ENCODE measurements around the gene S100A10.

The S100A10 gene

GRCh38 chr1:151988405-151988923 is 5.2 kb downstream of the S100A10 start:
- DNase-seq (ENCODE audit: low read depth) = no peak

- no peak for DNase-seq (ENCODE audit: low read depth)
These were observed 7.0 kb downstream of the S100A10 start for GRCh38 chr1:151986501-151987190.

- no peak for DNase-seq (ENCODE audit: low read depth)
These were observed 7.9 kb downstream of the S100A10 start for GRCh38 chr1:151985768-151986167.

- DNase-seq (ENCODE audit: low read depth) = no peak
These were observed 8.4 kb downstream of the S100A10 start for GRCh38 chr1:151985270-151985669.

GRCh38 chr1:151984313-151984956 is 9.2 kb downstream of the S100A10 start:
- no peak for DNase-seq (ENCODE audit: low read depth)

GRCh38 chr1:151982300-151983005 is 11.2 kb downstream of the S100A10 start:
- DNase-seq (ENCODE audit: low read depth) = no peak

GRCh38 chr1:151981178-151981525 is 12.5 kb downstream of the S100A10 start:
- DNase-seq (ENCODE audit: low read depth) = no peak

- DNase-seq (ENCODE audit: low read depth) = no peak
These were observed 13.1 kb downstream of the S100A10 start for GRCh38 chr1:151980287-151981177.

GRCh38 chr1:151978922-151979321 is 14.7 kb downstream of the S100A10 start:
- no peak for DNase-seq (ENCODE audit: low read depth)

GRCh38 chr1:151977662-151978230 is 15.9 kb downstream of the S100A10 start:
- DNase-seq (ENCODE audit: low read depth) = no peak

- no peak for DNase-seq (ENCODE audit: low read depth)
These were observed 16.8 kb downstream of the S100A10 start for GRCh38 chr1:151976858-151977257.

GRCh38 chr1:151976015-151976343 is 17.7 kb downstream of the S100A10 start:
- no peak for DNase-seq (ENCODE audit: low read depth)

GRCh38 chr1:151975311-151976014 is 18.2 kb downstream of the S100A10 start:
- DNase-seq (ENCODE audit: low read depth) = no peak

- DNase-seq (ENCODE audit: low read depth) = no peak
These were observed 21.0 kb downstream of the S100A10 start for GRCh38 chr1:151972542-151973248.

- DNase-seq (ENCODE audit: low read depth) = no peak
These were observed 23.0 kb downstream of the S100A10 start for GRCh38 chr1:151970626-151971025.

GRCh38 chr1:151970128-151970527 is 23.5 kb downstream of the S100A10 start:
- no peak for DNase-seq (ENCODE audit: low read depth)

- no peak for DNase-seq (ENCODE audit: low read depth)
These were observed 24.8 kb downstream of the S100A10 start for GRCh38 chr1:151968791-151969399.

GRCh38 chr1:151968058-151968457 is 25.6 kb downstream of the S100A10 start:
- no peak for DNase-seq (ENCODE audit: low read depth)

- DNase-seq (ENCODE audit: low read depth) = no peak
These were observed 26.6 kb downstream of the S100A10 start for GRCh38 chr1:151967091-151967490.

- no peak for DNase-seq (ENCODE audit: low read depth)
These were observed 27.6 kb downstream of the S100A10 start for GRCh38 chr1:151966061-151966460.
